ENCODE data around the gene MFRP. TPM values are rescaled to one million over a fixed set of nuclear protein-coding genes. Genes with fewer than 3 reads are reported as not detected.

MFRP gene
- total RNA-seq, 1 experiment from 2014 or later: not detected

DNA sequence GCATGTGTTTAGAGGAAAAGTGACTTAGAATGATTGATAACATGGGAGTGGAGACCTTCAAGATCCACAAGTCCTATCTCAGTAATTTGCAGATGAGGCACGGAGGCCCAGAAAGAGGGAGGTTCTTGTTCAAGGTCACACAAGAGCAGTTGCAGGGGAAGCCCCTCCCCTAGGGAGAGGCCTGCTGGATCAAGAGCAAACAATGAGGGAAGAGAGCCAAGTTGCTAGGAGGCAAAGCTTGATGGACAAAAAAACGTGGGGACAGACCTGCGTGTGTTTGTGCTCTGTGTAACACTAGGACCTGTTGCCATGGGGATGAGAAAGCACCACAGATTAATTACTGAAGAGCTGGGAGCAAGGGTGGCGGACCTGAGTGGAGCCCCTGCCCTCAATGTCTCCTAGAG lies 6.4 kb upstream of the MFRP start (continued):
- TF ChIP-seq, protein P1, sequence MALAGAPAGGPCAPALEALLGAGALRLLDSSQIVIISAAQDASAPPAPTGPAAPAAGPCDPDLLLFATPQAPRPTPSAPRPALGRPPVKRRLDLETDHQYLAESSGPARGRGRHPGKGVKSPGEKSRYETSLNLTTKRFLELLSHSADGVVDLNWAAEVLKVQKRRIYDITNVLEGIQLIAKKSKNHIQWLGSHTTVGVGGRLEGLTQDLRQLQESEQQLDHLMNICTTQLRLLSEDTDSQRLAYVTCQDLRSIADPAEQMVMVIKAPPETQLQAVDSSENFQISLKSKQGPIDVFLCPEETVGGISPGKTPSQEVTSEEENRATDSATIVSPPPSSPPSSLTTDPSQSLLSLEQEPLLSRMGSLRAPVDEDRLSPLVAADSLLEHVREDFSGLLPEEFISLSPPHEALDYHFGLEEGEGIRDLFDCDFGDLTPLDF (CRISPR knock-in tag; IDR thresholded peaks at IDR 0.05): no peak
- TF ChIP-seq, protein P2, sequence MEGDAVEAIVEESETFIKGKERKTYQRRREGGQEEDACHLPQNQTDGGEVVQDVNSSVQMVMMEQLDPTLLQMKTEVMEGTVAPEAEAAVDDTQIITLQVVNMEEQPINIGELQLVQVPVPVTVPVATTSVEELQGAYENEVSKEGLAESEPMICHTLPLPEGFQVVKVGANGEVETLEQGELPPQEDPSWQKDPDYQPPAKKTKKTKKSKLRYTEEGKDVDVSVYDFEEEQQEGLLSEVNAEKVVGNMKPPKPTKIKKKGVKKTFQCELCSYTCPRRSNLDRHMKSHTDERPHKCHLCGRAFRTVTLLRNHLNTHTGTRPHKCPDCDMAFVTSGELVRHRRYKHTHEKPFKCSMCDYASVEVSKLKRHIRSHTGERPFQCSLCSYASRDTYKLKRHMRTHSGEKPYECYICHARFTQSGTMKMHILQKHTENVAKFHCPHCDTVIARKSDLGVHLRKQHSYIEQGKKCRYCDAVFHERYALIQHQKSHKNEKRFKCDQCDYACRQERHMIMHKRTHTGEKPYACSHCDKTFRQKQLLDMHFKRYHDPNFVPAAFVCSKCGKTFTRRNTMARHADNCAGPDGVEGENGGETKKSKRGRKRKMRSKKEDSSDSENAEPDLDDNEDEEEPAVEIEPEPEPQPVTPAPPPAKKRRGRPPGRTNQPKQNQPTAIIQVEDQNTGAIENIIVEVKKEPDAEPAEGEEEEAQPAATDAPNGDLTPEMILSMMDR (IDR thresholded peaks at IDR 0.05): no peak
- TF ChIP-seq FOXJ3 (CRISPR knock-in tag; IDR thresholded peaks at IDR 0.05; ENCODE audit: borderline replicate concordance): no peak
- TF ChIP-seq EMX1 (CRISPR knock-in tag; IDR thresholded peaks at IDR 0.05): no peak
- no peak for TF ChIP-seq GRHL2 (CRISPR knock-in tag; IDR thresholded peaks at IDR 0.05; ENCODE audit: insufficient replicate concordance, severe bottlenecking)
- no peak for TF ChIP-seq JUN (CRISPR knock-in tag; IDR thresholded peaks at IDR 0.05)
- no peak for TF ChIP-seq ZNF423 (CRISPR knock-in tag; IDR thresholded peaks at IDR 0.05)
- no peak for TF ChIP-seq AFF4 (CRISPR knock-in tag; IDR thresholded peaks at IDR 0.05; ENCODE audit: borderline replicate concordance)
- TF ChIP-seq NR1H2 (CRISPR knock-in tag; IDR thresholded peaks at IDR 0.05): no peak

GRCh38 chr11:119351232-119351631 lies 4.7 kb upstream of the MFRP start:
- Mint-ChIP-seq H3K27ac (no peak overlapping the region), H3K4me1 (peaks cover 14% of the 10 kb centered on the region), H3K4me3 (no peak overlapping the region), H3K36me3 (no peaks in the 10 kb centered on the region), H3K9me3 (0 out of 2 replicates have a peak, but pooled peaks cover 4% of the 10 kb centered on the region), H3K27me3 (ENCODE audit: low read depth) (peaks cover 33% of the 10 kb centered on the region)
- DNase-seq (ENCODE audit: low spot score) (no peak), ATAC-seq (no peak)
- CTCF ChIA-PET: interaction anchor here (1.1 to 2.0 kb wide), 3 partner anchors 11 to 13 kb away, joined by 6 to 11 read pairs (median 8); partner anchors contain the start of gene C1QTNF5
- TF ChIP-seq JAZF1 (CRISPR knock-in tag; IDR thresholded peaks at IDR 0.05) (no peak), CDX4 (CRISPR knock-in tag; IDR thresholded peaks at IDR 0.05; ENCODE audit: borderline replicate concordance) (no peak), NR3C1 (CRISPR knock-in tag; conservative IDR thresholded peaks at IDR 0.05; ENCODE audit: low read depth) (no peak), ZNF396 (CRISPR knock-in tag; IDR thresholded peaks at IDR 0.05; ENCODE audit: borderline replicate concordance) (no peak), TEAD1 (CRISPR knock-in tag; IDR thresholded peaks at IDR 0.05) (no peak), ZNF219 (CRISPR knock-in tag; IDR thresholded peaks at IDR 0.05; ENCODE audit: borderline replicate concordance) (no peak), KAT7 (CRISPR knock-in tag; IDR thresholded peaks at IDR 0.05; ENCODE audit: borderline replicate concordance) (no peak), FOXP4 (CRISPR knock-in tag; IDR thresholded peaks at IDR 0.05) (no peak), GABPB1 (CRISPR knock-in tag; IDR thresholded peaks at IDR 0.05) (no peak), MYBL2 (CRISPR knock-in tag; IDR thresholded peaks at IDR 0.05) (no peak), NR2C2 (CRISPR knock-in tag; IDR thresholded peaks at IDR 0.05) (no peak), NR1H2 (CRISPR knock-in tag; IDR thresholded peaks at IDR 0.05) (no peak), IRF1 (CRISPR knock-in tag; IDR thresholded peaks at IDR 0.05) (no peak)
- TF ChIP-seq, protein P1 (CRISPR knock-in tag; IDR thresholded peaks at IDR 0.05): no peak
- POLR2A ChIA-PET: no interaction called here
